ENCODE results near the gene ALS2CL. TPM values are rescaled to one million over a fixed set of nuclear protein-coding genes. Genes with fewer than 3 reads are reported as not detected.

The ALS2CL gene
- total and polyA plus RNA-seq, 2 experiments from 2014 or later, result 3.4 to 11.8 TPM

DNA sequence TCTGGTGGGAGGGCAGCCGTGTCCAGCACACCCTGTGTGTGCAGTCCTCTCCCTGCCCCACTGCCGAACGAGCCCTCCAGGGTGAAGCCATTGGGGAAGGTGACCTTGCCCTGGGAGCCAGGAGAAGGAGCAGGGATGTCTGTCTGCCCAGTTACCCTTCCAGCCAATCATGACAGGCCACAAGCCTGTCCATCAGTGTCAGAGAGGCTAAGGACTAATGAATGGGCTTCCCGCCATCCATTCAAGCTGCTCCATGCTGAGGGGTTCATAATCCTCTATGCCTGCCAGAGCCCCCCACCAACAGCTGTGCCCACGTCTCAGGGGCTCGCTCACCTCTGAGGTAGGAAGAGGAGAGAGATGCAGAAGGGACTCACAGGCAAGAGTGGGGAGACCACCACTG lies 15.2 kb downstream of the ALS2CL start:
- TF ChIP-seq STAT1 (IDR thresholded peaks at IDR 0.05; ENCODE audit: unreplicated experiment) (no peak), ZNF331 (CRISPR knock-in tag; IDR thresholded peaks at IDR 0.05; ENCODE audit: low read depth) (no peak), EZH2 (IDR thresholded peaks at IDR 0.05; ENCODE audit: low read depth, unreplicated experiment) (no peak), EZH2phosphoT487 (IDR thresholded peaks at IDR 0.05; ENCODE audit: unreplicated experiment) (no peak), JUNB (IDR thresholded peaks at IDR 0.05; ENCODE audit: unreplicated experiment) (no peak), ZNF114 (CRISPR knock-in tag; IDR thresholded peaks at IDR 0.05) (no peak), ETS1 (IDR thresholded peaks at IDR 0.05) (no peak), POLR2AphosphoS5 (IDR thresholded peaks at IDR 0.05; ENCODE audit: low read depth) (no peak), REST (IDR thresholded peaks at IDR 0.05; ENCODE audit: unreplicated experiment) (no peak), NANOG (IDR thresholded peaks at IDR 0.05; ENCODE audit: borderline replicate concordance) (no peak), CREB1 (CRISPR knock-in tag; IDR thresholded peaks at IDR 0.05; ENCODE audit: low read depth) (no peak)
- TF ChIP-seq, protein P1, sequence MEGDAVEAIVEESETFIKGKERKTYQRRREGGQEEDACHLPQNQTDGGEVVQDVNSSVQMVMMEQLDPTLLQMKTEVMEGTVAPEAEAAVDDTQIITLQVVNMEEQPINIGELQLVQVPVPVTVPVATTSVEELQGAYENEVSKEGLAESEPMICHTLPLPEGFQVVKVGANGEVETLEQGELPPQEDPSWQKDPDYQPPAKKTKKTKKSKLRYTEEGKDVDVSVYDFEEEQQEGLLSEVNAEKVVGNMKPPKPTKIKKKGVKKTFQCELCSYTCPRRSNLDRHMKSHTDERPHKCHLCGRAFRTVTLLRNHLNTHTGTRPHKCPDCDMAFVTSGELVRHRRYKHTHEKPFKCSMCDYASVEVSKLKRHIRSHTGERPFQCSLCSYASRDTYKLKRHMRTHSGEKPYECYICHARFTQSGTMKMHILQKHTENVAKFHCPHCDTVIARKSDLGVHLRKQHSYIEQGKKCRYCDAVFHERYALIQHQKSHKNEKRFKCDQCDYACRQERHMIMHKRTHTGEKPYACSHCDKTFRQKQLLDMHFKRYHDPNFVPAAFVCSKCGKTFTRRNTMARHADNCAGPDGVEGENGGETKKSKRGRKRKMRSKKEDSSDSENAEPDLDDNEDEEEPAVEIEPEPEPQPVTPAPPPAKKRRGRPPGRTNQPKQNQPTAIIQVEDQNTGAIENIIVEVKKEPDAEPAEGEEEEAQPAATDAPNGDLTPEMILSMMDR (conservative IDR thresholded peaks at IDR 0.05; ENCODE audit: low read depth in 2 of 2), result no peak
- Histone ChIP-seq H3K9me2 (ENCODE audit: insufficient read depth) (0 out of 2 replicates have a peak, but pooled peaks cover 4% of the 10 kb centered on the region), H3K36me3 (ENCODE audit: insufficient read depth) (no peaks in the 10 kb centered on the region), H3F3A (replicated peaks; ENCODE audit: low read depth) (no peaks in the 10 kb centered on the region), H4K20me1 (replicated peaks; ENCODE audit: insufficient read depth) (no peaks in the 10 kb centered on the region; the same call in 1 of the 2 replicates), H3K4me1 (ENCODE audit: insufficient read depth) (no peaks in the 10 kb centered on the region), H3K27ac (ENCODE audit: low read depth) (no peak overlapping the region), H3K79me2 (replicated peaks; ENCODE audit: insufficient read depth) (no peaks in the 10 kb centered on the region), H2AFZ (no peak overlapping the region), H3K27me3 (ENCODE audit: insufficient read depth) (no peaks in the 10 kb centered on the region), H3K4me3 (no peak overlapping the region), H3K4me2 (no peak overlapping the region)
- peak; percentile 11; the same call in 1 of the 3 replicates for ATAC-seq
- Mint-ChIP-seq H3K27ac (no peak overlapping the region), H3K27me3 (ENCODE audit: insufficient read depth, low read depth, poor library complexity) (peaks cover 17% of the 10 kb centered on the region), H3K9me3 (no peaks in the 10 kb centered on the region), H3K36me3 (ENCODE audit: low read depth) (peaks cover 4% of the 10 kb centered on the region), H3K4me3 (no peak overlapping the region), H3K4me1 (no peaks in the 10 kb centered on the region; the same call in 2 of the 3 replicates)
- no peak for DNase-seq (ENCODE audit: low spot score)

Data from GM23338 (cell line).